GM10266 (cell line): ENCODE data around the gene SH2D1B.

Source experiments
- DNase-seq: peaks from one replicate; pipeline ENCODE4 v3.0.0; 2012; ENCODE audit errors: extremely low spot score
- CTCF ChIP-seq: IDR thresholded peaks from 2 replicates; pipeline ENCODE4 v1.5.1; 2012; ENCODE audit warnings: mild to moderate bottlenecking, low read depth; ENCODE audit not compliant: control insufficient read depth, insufficient read depth; ENCODE audit errors: missing control alignments

SH2D1B gene

GRCh38 chr1:162365284-162366020 is 46.5 kb downstream of the SH2D1B start:
- DNase-seq = no peak
- no peak for TF ChIP-seq CTCF

DNA sequence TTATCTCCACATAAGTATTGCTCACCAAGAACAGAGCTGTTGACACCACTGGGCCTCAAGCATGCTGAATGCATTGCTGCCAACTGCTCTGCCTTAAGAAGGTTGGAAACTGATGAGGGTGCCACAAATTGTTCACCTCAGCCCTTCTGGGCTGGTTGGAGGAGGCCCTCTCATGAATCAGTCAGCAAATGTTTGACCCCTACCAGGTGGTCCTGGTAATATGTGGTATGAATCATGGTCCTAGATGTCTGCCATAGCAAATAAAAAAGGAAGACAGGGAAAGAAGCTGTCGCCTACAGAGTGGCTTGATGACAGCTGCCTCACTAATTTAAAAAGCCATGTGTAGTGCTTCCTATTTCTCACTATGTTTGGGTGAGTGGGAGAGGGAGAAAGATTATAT is 47.4 kb downstream of the SH2D1B start:
- DNase-seq = no peak
- no peak for TF ChIP-seq CTCF

- no peak for DNase-seq
- no peak for TF ChIP-seq CTCF
These were observed 48.1 kb downstream of the SH2D1B start for GRCh38 chr1:162363823-162364222.

DNA sequence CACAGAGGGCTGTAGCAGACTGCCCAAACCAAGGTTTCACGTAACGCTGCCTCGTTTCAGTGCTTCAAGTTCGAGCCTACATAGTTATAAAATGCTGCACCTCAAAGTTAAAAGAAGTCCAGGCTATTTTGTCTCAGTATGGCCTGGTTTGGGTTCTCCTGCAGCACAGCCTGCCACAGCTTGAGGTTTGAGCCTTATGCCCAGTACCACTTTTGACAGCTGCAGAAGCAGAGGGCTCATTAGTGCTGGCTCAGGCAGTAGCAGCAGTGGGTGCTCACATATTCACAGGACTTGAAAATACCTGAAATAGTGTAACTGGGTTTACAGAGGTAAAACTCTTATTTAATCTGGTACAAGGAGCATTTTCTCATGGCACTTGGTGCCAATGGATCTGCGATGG is 50.6 kb downstream of the SH2D1B start:
- no peak for TF ChIP-seq CTCF
- DNase-seq = no peak

GRCh38 chr1:162360874-162361260 is 51.1 kb downstream of the SH2D1B start:
- TF ChIP-seq CTCF = no peak
- DNase-seq = no peak

DNA sequence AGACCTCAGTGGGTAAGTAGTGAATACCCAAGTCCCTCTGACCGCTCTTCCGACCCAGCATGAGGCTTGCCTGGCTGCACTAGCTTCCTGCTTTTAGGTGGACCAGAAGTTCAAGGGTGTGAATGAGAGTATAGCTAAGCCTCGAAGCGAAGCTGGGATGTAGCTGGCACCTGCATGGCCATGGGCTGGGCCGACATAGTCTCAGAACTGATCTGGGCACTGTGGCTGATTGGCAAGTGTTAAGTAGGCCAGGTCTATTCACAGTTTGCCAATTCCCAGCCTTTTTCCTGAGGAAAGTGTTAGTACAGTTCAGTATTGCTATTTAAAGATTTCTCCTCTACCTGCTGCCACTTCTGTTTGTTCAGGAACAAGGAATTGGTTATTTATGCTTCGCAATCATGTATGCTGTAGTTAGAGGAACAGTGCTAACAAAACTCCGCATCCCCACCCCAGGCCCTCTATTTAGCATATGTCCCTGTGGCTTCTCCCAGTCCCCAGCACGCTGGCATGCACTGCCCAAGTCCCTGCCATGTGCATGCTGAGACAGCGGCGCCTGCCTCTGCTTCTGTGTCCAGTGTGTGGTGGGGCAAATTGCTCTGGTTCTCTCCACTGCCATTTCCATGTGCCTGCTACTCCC is 51.6 kb downstream of the SH2D1B start:
- no peak for TF ChIP-seq CTCF
- DNase-seq = no peak

DNA sequence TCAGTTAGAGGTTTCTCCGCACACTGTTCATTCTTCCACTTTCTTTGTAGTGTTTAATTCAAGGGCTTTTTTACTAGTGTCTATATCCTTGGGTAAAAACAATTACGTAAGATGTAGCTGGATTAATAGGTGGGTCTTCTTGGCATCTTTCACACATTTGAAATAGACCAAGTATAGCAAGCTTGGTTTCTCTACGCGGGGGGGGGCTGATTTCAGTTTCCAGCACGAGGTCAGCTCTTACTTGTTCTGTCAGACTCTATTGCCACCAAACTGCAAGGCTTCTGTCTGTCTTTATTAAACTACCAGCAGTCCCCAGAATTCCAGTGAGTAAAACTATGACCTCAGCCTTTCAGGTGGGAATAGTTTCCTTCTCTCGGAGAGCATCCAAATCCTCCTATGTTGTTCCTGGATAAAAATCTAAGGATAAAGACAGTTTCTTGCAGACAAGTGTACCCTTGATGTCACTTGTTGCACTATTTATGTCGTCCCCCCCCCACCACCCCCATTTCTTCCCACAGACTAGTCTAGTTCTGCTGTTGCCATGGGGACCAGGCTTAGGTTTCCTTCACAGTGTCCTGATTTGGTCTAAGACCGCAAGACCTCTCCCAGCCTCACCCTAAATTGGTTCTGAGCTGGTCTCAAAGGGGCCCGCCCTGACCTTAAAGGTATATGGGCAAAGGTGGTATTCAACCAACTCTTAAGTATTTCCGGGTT is 52.3 kb downstream of the SH2D1B start:
- no peak for DNase-seq

More for the DNA sequence above, 52.3 kb downstream of the SH2D1B start:
- TF ChIP-seq CTCF = no peak
